ENCODE data around the gene PCDH9. TPM values are rescaled to one million over a fixed set of nuclear protein-coding genes. Genes with fewer than 3 reads are reported as not detected.

Gene PCDH9
- total RNA-seq, 1 donor from 2014 or later = 9.8 TPM

GRCh38 chr13:66700117-66700601, 530.0 kb downstream of the PCDH9 start:
- H3K27ac Mint-ChIP-seq (ENCODE audit: unreplicated experiment) = no peak overlapping the region
- no peak for DNase-seq (ENCODE audit: low spot score)
- TF ChIP-seq CTCF (IDR thresholded peaks at IDR 0.05) = no peak
- H3K27me3 Mint-ChIP-seq (ENCODE audit: low read depth) = no peaks in the 10 kb centered on the region
- no peak overlapping the region for H3K4me3 Mint-ChIP-seq (ENCODE audit: unreplicated experiment)
- H3K36me3 Mint-ChIP-seq (ENCODE audit: low read depth) = no peaks in the 10 kb centered on the region
- H3K4me1 Mint-ChIP-seq (ENCODE audit: low read depth) = no peaks in the 10 kb centered on the region
- H3K9me3 Mint-ChIP-seq (ENCODE audit: low read depth) = no peaks in the 10 kb centered on the region

- no peaks in the 10 kb centered on the region for H3K27me3 Mint-ChIP-seq (ENCODE audit: low read depth)
- no peaks in the 10 kb centered on the region for H3K36me3 Mint-ChIP-seq (ENCODE audit: low read depth)
- no peak for TF ChIP-seq CTCF (IDR thresholded peaks at IDR 0.05)
- no peak overlapping the region for H3K4me3 Mint-ChIP-seq (ENCODE audit: unreplicated experiment)
- H3K27ac Mint-ChIP-seq (ENCODE audit: unreplicated experiment) = no peak overlapping the region
- no peaks in the 10 kb centered on the region for H3K9me3 Mint-ChIP-seq (ENCODE audit: low read depth)
- H3K4me1 Mint-ChIP-seq (ENCODE audit: low read depth) = peaks cover 8% of the 10 kb centered on the region
- DNase-seq (ENCODE audit: low spot score) = no peak
Measured at GRCh38 chr13:66693656-66694055, 536.5 kb downstream of the PCDH9 start.

- Mint-ChIP-seq H3K36me3 (ENCODE audit: low read depth) (no peaks in the 10 kb centered on the region), H3K27ac (ENCODE audit: unreplicated experiment) (no peak overlapping the region)
- DNase-seq (ENCODE audit: low spot score) = no peak
Measured at GRCh38 chr13:66691149-66691548, 539.0 kb downstream of the PCDH9 start.

GRCh38 chr13:66689628-66690027, 540.5 kb downstream of the PCDH9 start:
- Mint-ChIP-seq H3K4me1 (ENCODE audit: low read depth) (peaks cover 13% of the 10 kb centered on the region), H3K4me3 (ENCODE audit: unreplicated experiment) (no peak overlapping the region), H3K9me3 (ENCODE audit: low read depth) (peaks cover 5% of the 10 kb centered on the region), H3K27me3 (ENCODE audit: low read depth) (no peaks in the 10 kb centered on the region), H3K27ac (ENCODE audit: unreplicated experiment) (no peak overlapping the region), H3K36me3 (ENCODE audit: low read depth) (peaks cover 2% of the 10 kb centered on the region)
- TF ChIP-seq CTCF (IDR thresholded peaks at IDR 0.05) = peak; percentile 69
- no peak for DNase-seq (ENCODE audit: low spot score)

More at GRCh38 chr13:66691149-66691548, 539.0 kb downstream of the PCDH9 start:
- Mint-ChIP-seq H3K4me3 (ENCODE audit: unreplicated experiment) (no peak overlapping the region), H3K27me3 (ENCODE audit: low read depth) (no peaks in the 10 kb centered on the region), H3K4me1 (ENCODE audit: low read depth) (peaks cover 13% of the 10 kb centered on the region), H3K9me3 (ENCODE audit: low read depth) (no peaks in the 10 kb centered on the region)
- no peak for TF ChIP-seq CTCF (IDR thresholded peaks at IDR 0.05)

GRCh38 chr13:66689037-66689619, 541.0 kb downstream of the PCDH9 start:
- Mint-ChIP-seq H3K36me3 (ENCODE audit: low read depth) (peaks cover 3% of the 10 kb centered on the region), H3K27ac (ENCODE audit: unreplicated experiment) (no peak overlapping the region), H3K4me1 (ENCODE audit: low read depth) (peaks cover 12% of the 10 kb centered on the region), H3K9me3 (ENCODE audit: low read depth) (peaks cover 7% of the 10 kb centered on the region), H3K4me3 (ENCODE audit: unreplicated experiment) (no peak overlapping the region), H3K27me3 (ENCODE audit: low read depth) (no peaks in the 10 kb centered on the region)
- DNase-seq (ENCODE audit: low spot score) = no peak
- TF ChIP-seq CTCF (IDR thresholded peaks at IDR 0.05) = peak; percentile 68
